Measurements from ENCODE around the gene BCAS4. TPM values are rescaled to one million over a fixed set of nuclear protein-coding genes. Genes with fewer than 3 reads are reported as not detected.
A peak's percentile ranks its signal among the peaks of the same experiment; 100 is the strongest.

The BCAS4 gene
- total RNA-seq, 1 experiment from 2014 or later = 34.8 TPM

GRCh38 chr20:50750145-50750671, 44.7 kb upstream of the BCAS4 start:
- ChIA-PET CTCF (interaction anchor here (0.6 to 1.6 kb wide), 5 partner anchors 36 to 125 kb away, joined by 4 to 18 read pairs (median 5); no protein-coding TSS in a partner anchor), POLR2A (interaction anchor here (0.5 kb wide), 1 partner anchor 1124 kb away, joined by 3 read pairs; no protein-coding TSS in a partner anchor)
- in situ Hi-C loops (cut with HindIII; ENCODE audit: low pct_unique_long_range_greater_than_20kb, low sequenced_read_pairs) = no loop called here
- Histone ChIP-seq H3K9me3 (ENCODE audit: control insufficient read depth, insufficient read depth, low read depth, low read length) (no peaks in the 10 kb centered on the region), H3K4me3 (ENCODE audit: low read depth in 2 of 2, low read length in 2 of 2) (no peak overlapping the region), H3K27ac (ENCODE audit: low read length) (peak overlapping the region; percentile 94), H3K4me1 (ENCODE audit: control insufficient read depth, insufficient read depth, low read length) (peaks cover 88% of the 10 kb centered on the region), H3K27me3 (ENCODE audit: control insufficient read depth, insufficient read depth, low read length) (no peaks in the 10 kb centered on the region), H3K36me3 (ENCODE audit: control insufficient read depth, insufficient read depth, low read length) (peaks cover 27% of the 10 kb centered on the region)
- intact Hi-C loops (cut with micrococcal nuclease; ENCODE audit: unreplicated experiment) = no loop called here
- TSS peak; percentile 37 for BruUV-seq (replicated peaks)
- no peak for TF ChIP-seq REST (IDR thresholded peaks at IDR 0.05; ENCODE audit: insufficient read depth in 1 of 2, low read depth in 2 of 2, low read length in 1 of 2)
- peak; percentile 77 for TF ChIP-seq POLR2AphosphoS5 (IDR thresholded peaks at IDR 0.05; ENCODE audit: low read depth, low read length)
- DNase-seq (ENCODE audit: low read depth, low spot score) (no peak), ATAC-seq (no peak)

GRCh38 chr20:50753152-50753551, 41.7 kb upstream of the BCAS4 start:
- Histone ChIP-seq H3K27ac (ENCODE audit: low read length) (peak overlapping the region; percentile 99; the same call in 1 of the 2 replicates), H3K4me3 (ENCODE audit: low read depth in 2 of 2, low read length in 2 of 2) (no peak overlapping the region), H3K9me3 (ENCODE audit: control insufficient read depth, insufficient read depth, low read depth, low read length) (no peaks in the 10 kb centered on the region), H3K4me1 (ENCODE audit: control insufficient read depth, insufficient read depth, low read length) (peaks cover 74% of the 10 kb centered on the region), H3K27me3 (ENCODE audit: control insufficient read depth, insufficient read depth, low read length) (no peaks in the 10 kb centered on the region), H3K36me3 (ENCODE audit: control insufficient read depth, insufficient read depth, low read length) (peaks cover 27% of the 10 kb centered on the region)
- ChIA-PET POLR2A (interaction anchor here (1.0 kb wide), 1 partner anchor 12 kb away, joined by 3 read pairs; no protein-coding TSS in a partner anchor), CTCF (interaction anchor here (0.6 to 1.2 kb wide), 2 partner anchors 35 to 358 kb away, joined by 3 to 4 read pairs; no protein-coding TSS in a partner anchor)
- in situ Hi-C loops (cut with HindIII; ENCODE audit: low pct_unique_long_range_greater_than_20kb, low sequenced_read_pairs) (no loop called here), intact Hi-C loops (cut with micrococcal nuclease; ENCODE audit: unreplicated experiment) (no loop called here)
- no peak for DNase-seq (ENCODE audit: low read depth, low spot score)
- BruUV-seq (replicated peaks) = no TSS peak
- no peak for TF ChIP-seq REST (IDR thresholded peaks at IDR 0.05; ENCODE audit: insufficient read depth in 1 of 2, low read depth in 2 of 2, low read length in 1 of 2)
- no peak for TF ChIP-seq SIN3A (IDR thresholded peaks at IDR 0.05; ENCODE audit: borderline replicate concordance, insufficient read depth, low read depth, low read length)
- no peak for TF ChIP-seq TCF7L2 (IDR thresholded peaks at IDR 0.05; ENCODE audit: low read depth, low read length)
- no peak for TF ChIP-seq CTCF (IDR thresholded peaks at IDR 0.05)
- TF ChIP-seq POLR2AphosphoS5 (IDR thresholded peaks at IDR 0.05; ENCODE audit: low read depth, low read length) = no peak
- no peak for ATAC-seq

Measured in Panc1 (cell line).